Measurements from ENCODE around the gene MSANTD2. TPM values are rescaled to one million over a fixed set of nuclear protein-coding genes. Genes with fewer than 3 reads are reported as not detected.

The MSANTD2 gene
- total RNA-seq, 2 experiments from 2014 or later = 6.1 to 6.4 TPM

DNA sequence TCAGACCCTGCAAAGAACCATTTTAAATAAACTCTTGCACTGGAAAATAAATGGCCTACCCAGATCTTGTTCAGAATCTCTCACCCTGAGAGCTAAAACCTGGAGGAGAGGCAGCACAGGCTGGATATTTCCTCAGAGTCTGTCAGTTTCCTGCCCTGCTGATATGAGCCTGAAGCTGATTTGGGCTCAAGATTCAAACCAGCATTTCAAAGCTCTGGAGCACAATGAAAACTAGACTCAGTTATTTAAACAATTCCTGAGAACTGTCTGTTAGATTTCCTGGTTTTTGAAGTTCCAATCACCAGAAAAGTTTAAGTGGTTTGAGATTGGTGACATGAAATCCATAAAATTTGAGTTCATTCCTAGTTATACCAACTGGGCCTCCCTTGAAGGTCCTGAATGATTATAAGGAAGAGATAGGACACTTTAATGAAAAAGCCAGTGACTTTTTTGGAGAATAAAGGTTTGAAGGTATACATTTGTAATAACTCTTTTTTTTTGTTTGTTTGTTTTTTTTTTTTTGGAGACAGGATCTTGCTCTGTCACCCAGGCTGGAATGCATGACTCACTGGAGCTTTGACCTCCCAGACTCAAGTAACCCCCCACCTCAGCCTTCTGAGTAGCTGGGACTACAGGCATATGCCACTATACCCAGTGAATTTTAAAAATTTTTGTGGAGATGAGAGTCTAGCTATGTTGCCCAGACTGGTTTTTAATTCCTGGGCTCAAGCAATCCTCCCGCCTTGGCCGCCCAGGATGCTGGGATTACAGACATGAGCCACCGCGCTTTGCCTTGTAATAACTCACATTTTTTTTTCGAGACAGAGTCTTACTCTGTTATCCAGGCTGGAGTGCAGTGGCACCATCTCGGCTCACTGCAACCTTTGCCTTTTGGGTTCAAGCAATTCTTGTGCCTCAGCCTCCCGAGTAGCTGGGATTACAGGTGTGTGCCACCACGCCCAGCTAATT is 30.1 kb downstream of the MSANTD2 start:
- no peak overlapping the region for H3K4me3 Mint-ChIP-seq
- H3K27me3 Mint-ChIP-seq = no peaks in the 10 kb centered on the region
- no peak for DNase-seq
- intact Hi-C loops (cut with micrococcal nuclease) = no loop called here
- no peaks in the 10 kb centered on the region for H3K9me3 Mint-ChIP-seq
- H3K36me3 Mint-ChIP-seq = peaks cover 17% of the 10 kb centered on the region
- H3K27ac Mint-ChIP-seq = no peak overlapping the region
- POLR2A ChIA-PET = no interaction called here
- no peaks in the 10 kb centered on the region for H3K4me1 Mint-ChIP-seq (ENCODE audit: low read depth)
- CTCF ChIA-PET = interaction anchor here (1.0 to 1.5 kb wide), 4 partner anchors 23 to 101 kb away, joined by 3 to 9 read pairs (median 4); partner anchors contain the start of genes MSANTD2, SIAE and SPA17

DNA sequence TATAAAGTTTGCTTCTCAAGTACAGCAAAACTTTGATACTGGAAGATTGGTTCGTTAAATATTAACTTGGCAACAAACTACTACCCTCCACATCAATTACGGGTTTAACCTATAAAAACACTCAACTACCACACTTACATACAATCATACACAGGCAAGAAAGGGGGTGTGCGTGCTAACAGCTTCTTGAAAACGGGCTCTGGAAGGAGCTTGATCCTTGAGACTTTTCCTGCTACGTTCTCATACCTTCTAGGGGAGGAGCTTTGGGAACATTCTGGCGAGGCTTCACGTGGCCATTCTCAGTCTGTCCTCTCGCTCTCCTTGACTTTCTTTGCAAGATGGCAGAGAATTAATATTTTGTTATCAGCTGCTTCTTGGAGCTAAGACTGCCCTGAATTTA is 31.3 kb downstream of the MSANTD2 start:
- Mint-ChIP-seq H3K4me3 (no peak overlapping the region), H3K4me1 (ENCODE audit: low read depth) (no peaks in the 10 kb centered on the region), H3K27me3 (no peaks in the 10 kb centered on the region), H3K9me3 (no peaks in the 10 kb centered on the region), H3K36me3 (peaks cover 17% of the 10 kb centered on the region), H3K27ac (no peak overlapping the region)
- no peak for DNase-seq
- POLR2A ChIA-PET = no interaction called here
- intact Hi-C loops (cut with micrococcal nuclease) = no loop called here
- CTCF ChIA-PET = interaction anchor here (1.0 to 1.9 kb wide), 5 partner anchors 11 to 95 kb away, joined by 3 to 9 read pairs (median 5); partner anchors contain the start of genes MSANTD2, SIAE and SPA17

- H3K36me3 Mint-ChIP-seq = peaks cover 8% of the 10 kb centered on the region
- peaks cover 7% of the 10 kb centered on the region for H3K27me3 Mint-ChIP-seq
- H3K9me3 Mint-ChIP-seq = no peaks in the 10 kb centered on the region
- DNase-seq = no peak
- ChIA-PET CTCF (interaction anchor here (1.2 to 9.3 kb wide), 5 partner anchors 18 to 96 kb away, joined by 3 to 107 read pairs (median 51); no protein-coding TSS in a partner anchor), POLR2A (no interaction called here)
- H3K27ac Mint-ChIP-seq = no peak overlapping the region
- no peak overlapping the region for H3K4me3 Mint-ChIP-seq
- H3K4me1 Mint-ChIP-seq (ENCODE audit: low read depth) = peaks cover 5% of the 10 kb centered on the region
- intact Hi-C loops (cut with micrococcal nuclease) = no loop called here
These were observed 34.0 kb downstream of the MSANTD2 start for GRCh38 chr11:124766156-124766555.

DNA sequence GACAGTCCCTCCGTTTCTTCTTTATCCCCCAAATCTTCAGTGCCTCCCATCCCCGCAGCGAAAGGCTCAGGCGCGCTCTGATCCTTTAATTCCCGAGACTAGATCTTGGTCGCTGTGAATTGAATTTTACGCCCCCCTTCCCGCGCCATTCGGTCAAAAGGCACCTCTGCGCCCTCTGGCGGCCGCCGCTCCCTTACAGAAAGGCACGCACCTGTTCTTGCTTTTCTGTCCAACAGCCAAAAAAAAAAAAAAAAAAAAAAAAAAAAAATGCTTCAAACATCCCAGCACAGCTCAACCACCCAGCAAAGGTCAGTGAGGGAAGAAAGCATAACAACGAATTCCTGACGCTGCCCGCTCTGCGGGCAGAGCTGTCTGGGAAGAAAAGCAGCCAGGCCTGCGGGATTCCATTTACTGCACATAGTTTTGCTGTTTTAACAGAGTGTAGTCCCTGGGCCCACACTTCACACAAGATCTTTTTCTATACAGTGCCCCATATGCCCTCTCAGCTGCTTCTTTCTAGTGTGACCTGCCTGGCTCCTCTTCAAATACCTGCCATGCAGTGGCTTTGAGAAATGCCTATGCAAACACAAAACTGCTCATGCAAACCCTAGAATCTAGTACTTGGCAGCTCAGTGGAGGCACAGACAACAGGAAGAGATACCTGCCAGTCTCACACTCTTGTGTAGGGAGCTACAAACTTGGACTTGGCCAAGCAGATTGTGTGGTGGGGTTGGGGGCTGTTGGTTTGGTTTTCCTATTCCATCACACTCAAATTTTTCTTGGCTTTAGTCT is 36.9 kb downstream of the MSANTD2 start:
- POLR2A ChIA-PET = interaction anchor here (0.9 to 1.4 kb wide), 4 partner anchors 17 to 92 kb away, joined by 3 to 4 read pairs (median 3); partner anchors contain the start of genes SIAE and SPA17
- peaks cover 2% of the 10 kb centered on the region for H3K36me3 Mint-ChIP-seq
- H3K4me3 Mint-ChIP-seq = peak overlapping the region; percentile 89
- peak; percentile 89 for DNase-seq
- no peaks in the 10 kb centered on the region for H3K9me3 Mint-ChIP-seq
- H3K27ac Mint-ChIP-seq = peak overlapping the region; percentile 25
- H3K27me3 Mint-ChIP-seq = peaks cover 30% of the 10 kb centered on the region
- CTCF ChIA-PET = interaction anchor here (0.6 to 9.3 kb wide), 28 partner anchors 10 to 806 kb away, joined by 3 to 107 read pairs (median 6); partner anchors contain the start of genes MSANTD2, SIAE, SPA17 and VSIG2
- peaks cover 15% of the 10 kb centered on the region for H3K4me1 Mint-ChIP-seq (ENCODE audit: low read depth)
- intact Hi-C loops (cut with micrococcal nuclease) = loop anchor here (1.0 to 5.0 kb wide), 9 partner anchors 17 to 361 kb away; partner anchors contain the start of genes ROBO3, SIAE and SPA17

DNA sequence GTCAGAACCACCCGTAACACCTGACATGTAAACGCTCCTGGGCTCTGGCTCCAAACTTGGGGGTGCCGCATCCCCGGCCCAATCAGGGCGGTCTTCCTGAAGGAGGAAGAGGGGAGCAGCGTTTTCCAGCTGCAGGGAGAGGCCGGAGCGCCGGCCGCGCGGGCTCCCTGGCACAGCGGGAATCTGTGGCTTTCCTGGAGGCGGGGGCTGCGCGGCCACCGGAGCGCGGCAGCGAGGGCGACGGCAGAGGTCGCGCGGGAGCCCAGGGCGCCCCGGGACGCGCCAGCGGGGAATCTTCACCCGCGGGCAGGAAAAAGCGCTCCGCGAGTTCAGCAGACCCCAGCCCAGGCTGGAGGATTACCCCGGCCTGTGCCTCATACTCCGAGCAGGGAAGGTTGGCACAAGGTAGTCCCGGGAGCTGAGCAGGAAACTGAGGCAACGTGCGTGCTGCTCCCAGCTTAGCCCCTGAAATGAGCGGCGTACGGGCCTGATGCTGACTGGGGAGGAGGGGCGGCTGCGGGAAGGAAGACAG is 37.5 kb downstream of the MSANTD2 start:
- Mint-ChIP-seq H3K27me3 (peaks cover 35% of the 10 kb centered on the region), H3K4me3 (peak overlapping the region; percentile 89), H3K4me1 (ENCODE audit: low read depth) (peaks cover 19% of the 10 kb centered on the region), H3K9me3 (no peaks in the 10 kb centered on the region), H3K27ac (no peak overlapping the region), H3K36me3 (peaks cover 2% of the 10 kb centered on the region)
- intact Hi-C loops (cut with micrococcal nuclease) = loop anchor here (1.0 to 5.0 kb wide), 9 partner anchors 16 to 360 kb away; partner anchors contain the start of genes ROBO3, SIAE and SPA17
- no peak for DNase-seq
- POLR2A ChIA-PET = interaction anchor here (1.3 to 1.4 kb wide), 2 partner anchors 16 to 39 kb away, joined by 3 read pairs; no protein-coding TSS in a partner anchor
- CTCF ChIA-PET = interaction anchor here (0.6 to 9.3 kb wide), 25 partner anchors 10 to 807 kb away, joined by 3 to 107 read pairs (median 7); partner anchors contain the start of genes MSANTD2, SIAE, SPA17 and VSIG2

- H3K27ac Mint-ChIP-seq = peak within 1 kb of the TSS; percentile 25
- no peaks in the 10 kb centered on the region for H3K9me3 Mint-ChIP-seq
- peak within 1 kb of the TSS; percentile 89 for H3K4me3 Mint-ChIP-seq
- peaks cover 2% of the 10 kb centered on the region for H3K36me3 Mint-ChIP-seq
- intact Hi-C loops (cut with micrococcal nuclease) = loop anchor here (2.0 to 5.0 kb wide), 3 partner anchors 75 to 360 kb away; partner anchors contain the start of gene ROBO3
- peak; percentile 75 for DNase-seq
- ChIA-PET CTCF (interaction anchor here (0.6 to 9.3 kb wide), 23 partner anchors 10 to 808 kb away, joined by 3 to 107 read pairs (median 6); partner anchors contain the start of genes MSANTD2 and VSIG2), POLR2A (interaction anchor here (1.3 kb wide), 1 partner anchor 39 kb away, joined by 3 read pairs; no protein-coding TSS in a partner anchor)
- H3K4me1 Mint-ChIP-seq (ENCODE audit: low read depth) = peaks cover 19% of the 10 kb centered on the region
- peaks cover 38% of the 10 kb centered on the region for H3K27me3 Mint-ChIP-seq
These were observed 38.0 kb downstream of the MSANTD2 start, which contains the start of gene ESAM for GRCh38 chr11:124762105-124762623. ESAM (minus strand) TSS chr11:124762290; CDS start chr11:124762154, 136 bp downstream.

- Mint-ChIP-seq H3K4me3 (peak overlapping the region; percentile 57), H3K36me3 (peaks cover 2% of the 10 kb centered on the region), H3K27me3 (peaks cover 43% of the 10 kb centered on the region), H3K9me3 (no peaks in the 10 kb centered on the region), H3K27ac (no peak overlapping the region), H3K4me1 (ENCODE audit: low read depth) (peaks cover 19% of the 10 kb centered on the region)
- no peak for DNase-seq
- ChIA-PET CTCF (interaction anchor here (0.7 to 9.3 kb wide), 8 partner anchors 12 to 142 kb away, joined by 3 to 107 read pairs (median 36); partner anchors contain the start of gene MSANTD2), POLR2A (interaction anchor here (0.6 kb wide), 3 partner anchors 13 to 136 kb away, joined by 3 to 5 read pairs (median 4); no protein-coding TSS in a partner anchor)
- intact Hi-C loops (cut with micrococcal nuclease) = loop anchor here (2.0 to 5.0 kb wide), 3 partner anchors 75 to 359 kb away; partner anchors contain the start of gene ROBO3
These were observed 38.7 kb downstream of the MSANTD2 start for GRCh38 chr11:124761301-124762104.

- CTCF ChIA-PET = interaction anchor here (0.7 to 9.3 kb wide), 6 partner anchors 15 to 141 kb away, joined by 3 to 107 read pairs (median 24); partner anchors contain the start of gene MSANTD2
- DNase-seq = no peak
- Mint-ChIP-seq H3K9me3 (no peaks in the 10 kb centered on the region), H3K4me3 (peak overlapping the region; percentile 12), H3K4me1 (ENCODE audit: low read depth) (peaks cover 19% of the 10 kb centered on the region), H3K27me3 (peaks cover 50% of the 10 kb centered on the region), H3K27ac (no peak overlapping the region), H3K36me3 (no peaks in the 10 kb centered on the region)
- intact Hi-C loops (cut with micrococcal nuclease) = loop anchor here (5.0 kb wide), 2 partner anchors 106 to 359 kb away; partner anchors contain the start of gene ROBO3
- POLR2A ChIA-PET = interaction anchor here (0.6 kb wide), 1 partner anchor 27 kb away, joined by 5 read pairs; no protein-coding TSS in a partner anchor
These were observed 39.4 kb downstream of the MSANTD2 start for GRCh38 chr11:124760806-124761205.

- Mint-ChIP-seq H3K27ac (no peak overlapping the region), H3K36me3 (no peaks in the 10 kb centered on the region), H3K27me3 (peaks cover 50% of the 10 kb centered on the region), H3K4me3 (no peak overlapping the region), H3K9me3 (no peaks in the 10 kb centered on the region), H3K4me1 (ENCODE audit: low read depth) (peaks cover 19% of the 10 kb centered on the region)
- intact Hi-C loops (cut with micrococcal nuclease) = loop anchor here (5.0 kb wide), 2 partner anchors 107 to 358 kb away; partner anchors contain the start of gene ROBO3
- no peak for DNase-seq
- ChIA-PET CTCF (interaction anchor here (5.8 to 9.3 kb wide), 3 partner anchors 14 to 90 kb away, joined by 44 to 107 read pairs (median 99); no protein-coding TSS in a partner anchor), POLR2A (no interaction called here)
These were observed 40.0 kb downstream of the MSANTD2 start for GRCh38 chr11:124760205-124760652.
